CD4-positive, alpha-beta T cell treated with Interleukin-15 for 4 hours (primary cell): ENCODE measurements around the gene TAX1BP3.
A peak's percentile ranks its signal among the peaks of the same experiment; 100 is the strongest.

Experiments used
- DNase-seq: peaks from one replicate; pipeline ENCODE4 v3.0.0-alpha.2; 2020; ENCODE audit warnings: low spot score

Gene TAX1BP3

DNA sequence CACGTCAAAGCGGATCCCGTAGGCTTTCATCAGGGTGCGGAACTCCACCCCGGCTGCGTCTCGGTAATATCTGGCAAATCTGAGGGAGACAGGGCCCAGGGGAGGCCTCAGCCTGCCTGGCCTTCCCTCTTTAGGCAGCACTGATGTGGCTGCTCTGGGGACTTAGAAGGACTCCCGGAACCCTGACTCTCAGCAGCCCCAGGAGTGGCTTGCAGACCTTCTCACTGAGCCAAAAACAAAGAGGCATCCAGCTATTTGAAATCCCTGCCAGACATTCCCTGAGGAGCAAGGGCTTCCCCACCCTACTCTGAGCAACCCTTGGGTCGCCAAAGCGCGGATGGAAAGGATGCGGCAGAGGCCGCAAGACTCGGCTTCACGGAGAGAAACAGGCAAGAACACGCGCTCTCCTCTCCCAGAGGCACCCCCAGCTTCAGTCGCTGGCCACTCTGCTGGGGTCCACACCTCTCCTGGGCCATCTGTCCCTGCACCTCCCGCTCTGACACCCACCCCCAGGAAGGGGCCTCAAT, 19.7 kb upstream of the TAX1BP3 start:
- DNase-seq, result no peak

DNA sequence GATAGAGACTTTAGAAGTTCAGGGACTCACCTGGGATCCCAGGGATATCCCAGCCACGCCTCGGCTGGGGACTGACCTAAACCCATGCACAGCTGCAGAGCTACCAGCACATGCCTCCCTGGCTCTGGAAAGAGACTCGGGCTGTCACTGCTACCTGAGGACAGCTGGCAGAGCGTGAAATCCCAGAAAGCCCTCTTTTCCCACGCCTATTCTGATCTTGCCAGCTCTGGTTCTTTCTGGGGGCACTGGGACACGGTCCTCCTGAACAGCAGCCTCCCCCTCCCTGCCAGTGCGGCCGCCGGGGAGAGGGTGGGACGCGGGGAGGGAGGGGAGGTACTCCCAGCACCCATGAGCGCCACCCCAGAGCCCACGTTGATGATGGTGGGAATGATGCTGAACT, 16.8 kb upstream of the TAX1BP3 start:
- no peak for DNase-seq

DNA sequence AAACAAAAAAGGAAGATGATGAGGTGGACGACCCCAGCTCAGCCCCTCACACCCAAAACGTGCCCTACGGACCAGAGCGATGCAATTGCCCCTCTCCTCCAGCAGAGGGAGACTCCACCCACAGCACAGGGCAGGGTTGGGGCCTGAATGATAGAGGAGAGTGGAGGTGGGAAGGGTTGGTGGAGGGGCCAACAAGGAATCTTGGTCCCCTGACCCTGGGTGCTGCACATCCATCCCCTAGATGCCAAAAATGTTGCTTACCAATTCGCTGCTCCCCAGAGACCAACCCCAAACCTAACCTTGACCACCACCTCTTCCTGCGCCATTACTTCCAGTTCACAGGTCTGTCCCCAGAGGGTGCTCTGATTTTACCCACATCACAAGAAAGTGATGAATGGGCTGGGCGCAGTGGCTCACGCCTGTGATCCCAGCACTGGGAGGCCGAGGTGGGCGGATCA, 14.7 kb upstream of the TAX1BP3 start:
- peak; percentile 65 for DNase-seq

DNA sequence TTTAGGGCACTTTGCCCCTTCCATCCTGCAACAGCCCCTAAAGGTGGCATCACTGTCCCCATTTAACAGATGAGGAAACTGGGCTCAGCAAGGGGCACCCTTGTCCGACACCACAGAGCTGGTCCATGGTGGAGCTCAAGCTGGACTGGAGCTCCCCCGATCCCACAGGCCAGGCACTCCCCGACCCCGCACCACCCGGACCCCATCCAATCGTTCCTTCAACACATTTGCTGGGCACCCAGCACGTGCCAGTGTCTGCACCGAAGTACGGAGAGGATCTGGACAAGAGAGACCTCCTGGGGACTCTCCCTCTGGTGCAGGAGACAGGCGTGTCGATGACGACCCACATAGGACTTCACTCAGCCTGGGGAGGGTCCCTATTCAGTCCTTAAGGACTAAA, 13.7 kb upstream of the TAX1BP3 start:
- no peak for DNase-seq

DNA sequence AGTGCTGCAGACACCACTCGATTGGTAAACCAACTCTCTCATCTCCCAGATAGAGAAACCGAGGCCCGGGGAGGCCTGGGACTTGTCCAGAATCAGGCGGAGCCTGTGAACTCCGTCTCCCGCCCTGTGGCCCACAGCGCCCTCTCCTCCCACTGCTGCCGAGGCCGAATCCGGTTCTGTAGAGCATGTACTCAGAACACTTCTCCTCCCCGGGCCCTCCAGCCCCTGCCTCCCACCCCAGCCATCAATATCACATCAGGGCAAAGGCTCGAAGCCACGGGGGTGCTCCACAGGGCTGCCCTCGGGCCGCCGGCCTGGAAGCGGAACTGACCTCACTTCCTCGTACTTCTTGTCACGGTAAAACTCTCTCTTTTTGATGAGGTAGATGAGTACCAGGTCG, 13.2 kb upstream of the TAX1BP3 start:
- DNase-seq, result no peak

DNA sequence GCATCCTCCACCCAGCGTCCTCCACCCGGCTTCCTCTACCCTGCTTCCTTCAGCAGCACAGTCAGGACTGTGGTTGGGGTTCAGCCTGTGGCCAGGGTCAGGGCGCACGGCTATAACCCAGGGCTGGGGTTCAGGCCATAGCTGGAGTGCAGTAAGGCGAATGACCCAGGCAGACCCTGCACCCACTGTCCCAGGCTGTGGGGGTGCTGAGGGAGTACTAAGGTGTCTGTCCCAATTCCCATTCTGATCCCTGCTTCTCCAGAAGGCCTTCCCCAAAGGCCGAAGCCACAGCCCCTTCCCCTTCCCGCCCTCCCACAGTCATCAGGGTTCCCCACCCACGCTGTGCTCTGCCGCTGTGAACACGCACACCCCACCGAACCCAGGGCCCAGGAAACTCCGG, 12.7 kb upstream of the TAX1BP3 start:
- DNase-seq, result no peak

DNA sequence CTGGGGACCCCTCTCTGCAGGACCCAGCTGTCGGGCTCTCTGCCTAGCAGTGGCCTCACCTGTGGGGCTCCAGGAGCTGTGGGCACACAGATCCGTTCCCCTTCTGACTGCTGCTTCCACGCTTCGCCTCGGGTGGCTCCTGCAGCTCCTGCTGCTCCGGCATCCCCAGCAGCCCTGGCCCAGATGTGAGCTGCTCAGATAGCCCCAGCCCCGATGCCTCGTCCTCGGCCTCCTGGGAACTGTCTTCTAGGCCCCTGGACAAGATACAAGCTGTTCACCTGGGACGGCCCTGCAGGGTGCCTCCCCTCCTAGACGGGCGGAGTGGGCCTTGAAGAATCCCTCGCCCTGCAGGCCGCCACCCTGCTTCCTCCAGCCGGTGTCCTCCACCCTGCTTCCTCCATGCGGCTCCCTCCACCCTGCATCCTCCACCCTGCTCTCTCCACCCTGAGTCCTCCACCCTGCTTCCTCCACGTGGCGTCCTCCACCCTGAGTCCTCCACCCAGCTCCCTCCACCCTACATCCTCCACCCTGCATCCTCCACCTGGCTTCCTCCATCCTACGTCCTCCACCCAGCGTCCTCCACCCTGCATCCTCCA, 11.3 kb upstream of the TAX1BP3 start:
- DNase-seq, result no peak

DNA sequence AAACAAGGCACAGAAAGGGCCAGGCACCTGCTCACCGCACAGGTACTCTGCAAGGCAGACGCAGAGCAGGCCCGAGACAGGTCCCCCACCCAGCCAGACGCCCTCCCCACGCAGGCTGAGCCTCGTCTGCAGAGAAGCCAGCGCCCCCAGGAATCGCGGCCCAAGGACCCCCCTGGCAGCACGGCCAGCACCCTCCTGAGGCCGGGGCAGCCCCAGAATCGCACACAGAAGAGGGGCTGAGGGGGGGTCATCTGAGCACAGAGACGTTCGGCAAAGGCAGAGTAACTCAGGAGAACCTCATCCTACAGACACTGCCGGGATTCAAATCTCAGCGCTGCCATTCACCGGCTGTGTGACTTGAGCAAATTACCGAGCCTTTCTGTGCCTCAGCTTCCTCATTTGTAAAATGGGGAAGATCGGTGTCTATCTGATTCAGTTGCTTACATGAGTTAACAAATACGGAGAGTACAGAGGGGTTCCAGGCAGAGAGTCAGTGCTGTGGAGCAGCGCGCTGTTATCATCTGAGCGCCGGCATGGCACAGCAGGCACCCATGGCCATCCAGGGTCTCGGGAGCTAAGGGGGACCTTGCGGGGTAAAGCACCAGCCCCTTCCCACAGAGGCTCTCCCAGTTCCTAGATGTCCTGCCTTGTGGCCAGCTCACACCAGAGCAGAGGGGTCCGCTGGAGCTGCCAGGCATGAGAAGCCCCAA, 10.6 kb upstream of the TAX1BP3 start:
- DNase-seq, result no peak

DNA sequence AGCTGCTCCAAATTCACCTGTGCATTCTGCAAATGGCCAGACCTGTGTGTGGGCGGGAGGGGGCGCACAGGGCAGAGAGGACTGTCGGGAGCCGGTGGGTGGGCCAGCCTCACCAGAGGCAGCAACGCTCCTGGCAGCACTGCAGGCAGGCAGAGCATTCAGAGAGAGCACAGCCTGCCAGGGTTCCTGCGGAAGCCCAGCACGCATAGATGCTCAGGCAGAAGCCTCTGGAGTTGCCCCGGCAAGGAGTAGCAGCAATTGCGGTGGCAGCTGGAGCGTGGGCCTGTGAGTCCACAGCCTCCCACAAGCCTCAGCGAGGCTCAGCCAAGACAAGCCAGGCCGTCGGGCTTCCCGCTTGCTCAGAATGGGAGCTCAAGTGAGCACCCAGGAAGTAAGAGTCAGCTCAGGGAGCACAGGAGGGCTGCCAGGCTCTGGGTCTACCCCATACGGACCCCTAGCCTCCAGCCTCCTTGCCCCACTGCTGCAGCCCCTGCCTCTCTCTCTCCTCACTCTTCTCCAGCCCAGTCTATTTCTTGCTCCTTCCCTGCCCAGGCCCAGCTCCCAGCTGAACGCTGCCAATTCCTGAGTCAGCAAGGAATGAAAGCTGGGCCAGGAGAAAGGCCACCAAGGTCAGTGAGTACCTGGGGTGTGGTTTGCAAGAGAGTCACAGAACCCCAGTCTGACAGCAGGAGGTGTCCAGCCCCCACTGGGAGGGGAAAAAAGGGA, 9.9 kb upstream of the TAX1BP3 start:
- no peak for DNase-seq

DNA sequence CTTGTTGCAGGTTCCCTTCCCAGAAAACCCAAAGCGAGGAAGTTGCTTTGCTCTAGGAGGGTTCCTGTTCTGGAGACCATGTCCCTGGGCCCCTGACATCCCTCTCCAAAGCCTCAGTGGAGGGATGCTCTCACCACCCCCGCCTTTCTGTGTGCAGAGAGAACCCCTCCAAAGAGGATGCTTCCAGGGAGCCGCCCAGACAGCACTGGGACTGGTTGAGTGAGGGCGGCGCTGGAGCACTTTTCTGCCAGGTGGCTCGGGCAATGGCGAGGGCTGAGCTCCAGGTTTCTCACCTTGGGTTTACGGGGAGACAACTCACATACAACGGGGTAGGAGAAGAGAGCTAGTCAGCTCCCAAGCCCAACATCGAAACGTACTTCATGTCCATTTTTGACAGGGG, 7.5 kb upstream of the TAX1BP3 start:
- no peak for DNase-seq

DNA sequence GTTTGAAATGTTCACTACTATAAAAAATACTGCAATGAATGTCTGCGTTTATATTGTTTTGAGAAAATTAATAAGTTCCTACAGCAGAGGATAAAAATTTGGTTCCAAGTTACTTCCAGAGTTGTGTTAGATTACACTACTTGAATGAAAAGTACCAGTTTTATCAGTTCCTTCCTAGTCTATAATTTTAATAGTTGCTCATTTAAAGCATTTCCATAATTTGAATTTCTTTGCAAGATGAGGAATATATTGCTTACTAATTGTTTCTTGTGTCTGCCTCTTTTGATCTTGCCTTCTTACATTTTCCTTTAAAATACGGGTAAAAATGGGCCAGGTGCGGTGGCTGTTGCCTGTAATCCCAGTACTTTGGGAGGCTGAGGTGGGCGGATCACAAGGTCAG, 4.2 kb upstream of the TAX1BP3 start:
- no peak for DNase-seq

DNA sequence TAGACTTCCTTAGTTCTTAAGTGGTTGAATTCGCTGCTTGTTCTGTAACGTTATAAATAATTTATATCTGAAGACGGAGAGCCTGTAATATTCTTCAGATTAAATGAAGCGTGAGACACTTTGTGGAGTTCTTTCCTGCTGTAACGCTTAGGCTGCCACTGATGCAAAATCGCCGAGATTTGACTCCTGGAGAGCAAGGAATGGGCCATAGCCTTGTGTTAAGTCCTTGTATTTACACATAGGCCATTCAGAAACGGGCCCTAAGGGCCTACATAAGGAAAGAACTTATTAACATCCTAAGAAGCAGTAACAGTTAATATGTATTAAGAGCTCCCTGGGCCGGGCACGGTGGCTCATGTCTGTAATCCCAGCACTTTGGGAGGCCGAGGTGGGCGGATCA, 1.2 kb upstream of the TAX1BP3 start:
- DNase-seq, result no peak

DNA sequence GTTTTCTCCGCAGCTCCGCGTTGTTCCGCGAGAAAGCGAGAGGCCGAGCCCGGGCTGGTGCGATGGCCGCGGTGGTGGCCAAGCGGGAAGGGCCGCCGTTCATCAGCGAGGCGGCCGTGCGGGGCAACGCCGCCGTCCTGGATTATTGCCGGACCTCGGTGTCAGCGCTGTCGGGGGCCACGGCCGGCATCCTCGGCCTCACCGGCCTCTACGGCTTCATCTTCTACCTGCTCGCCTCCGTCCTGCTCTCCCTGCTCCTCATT, 638 bp upstream of the TAX1BP3 start:
- DNase-seq, result no peak

DNA sequence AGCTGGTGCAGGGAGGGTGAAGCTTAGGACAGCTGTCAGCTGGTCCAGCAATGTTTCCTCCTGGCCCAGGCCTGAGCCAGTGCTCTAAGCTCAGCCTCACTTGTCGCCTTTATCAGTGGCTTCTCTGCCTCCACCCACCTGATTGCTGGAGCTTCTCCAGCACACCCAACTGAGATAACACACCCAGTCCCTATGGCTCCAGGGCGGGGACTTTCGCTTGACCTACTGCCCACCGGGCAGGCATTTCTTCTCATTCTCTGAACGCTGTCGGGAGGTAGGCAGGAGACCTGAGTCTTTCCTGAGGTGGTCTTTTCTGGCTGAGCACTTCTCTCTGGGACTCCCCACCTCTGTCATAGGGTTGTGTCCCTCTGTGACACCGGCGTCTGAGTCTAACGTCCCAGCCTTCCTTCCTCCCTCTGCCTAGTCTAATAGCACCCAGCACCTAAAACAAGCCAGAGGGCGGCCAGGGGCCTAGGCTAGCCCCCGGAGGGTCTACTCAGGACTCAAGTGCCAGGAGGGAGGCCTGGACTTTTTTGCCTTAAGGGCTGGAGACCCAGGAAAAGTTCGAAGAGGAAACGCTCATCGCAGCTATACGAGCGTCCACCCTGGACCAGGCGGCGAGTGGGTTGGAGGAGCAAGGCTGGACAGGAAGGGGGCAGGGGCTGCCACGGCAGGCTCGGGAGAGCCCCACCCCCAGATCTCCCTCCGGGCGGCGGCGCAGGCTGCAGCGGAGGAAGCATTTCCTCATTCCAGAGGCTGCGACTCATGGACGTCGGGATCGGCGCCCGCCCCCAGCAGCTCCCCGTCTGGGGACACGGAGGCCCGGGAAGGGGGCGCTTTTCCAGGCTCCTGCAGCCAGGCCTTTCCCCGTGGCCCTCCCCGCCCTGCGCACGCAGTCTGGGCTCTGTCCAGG, 756 bp downstream of the TAX1BP3 start:
- DNase-seq, result no peak

DNA sequence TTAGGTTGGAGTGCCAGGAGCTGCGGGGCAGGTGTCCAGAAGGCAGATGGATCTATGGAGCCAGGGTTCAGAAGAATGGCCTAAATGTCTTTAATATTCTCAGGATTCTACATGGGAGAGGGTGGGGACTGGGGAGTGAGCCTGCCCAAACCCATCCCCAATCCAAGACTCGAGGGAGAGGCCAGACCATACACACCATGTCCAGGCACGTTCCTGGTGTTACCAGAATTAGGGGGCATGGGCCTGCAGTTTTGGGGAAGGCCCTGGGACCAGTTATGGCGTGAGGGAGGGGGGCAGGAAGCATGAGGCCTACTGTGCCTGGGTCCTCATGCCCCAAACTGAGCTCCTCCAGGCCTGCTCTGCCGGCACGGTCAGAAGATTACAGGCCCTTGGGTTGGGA, 1.9 kb downstream of the TAX1BP3 start:
- no peak for DNase-seq

DNA sequence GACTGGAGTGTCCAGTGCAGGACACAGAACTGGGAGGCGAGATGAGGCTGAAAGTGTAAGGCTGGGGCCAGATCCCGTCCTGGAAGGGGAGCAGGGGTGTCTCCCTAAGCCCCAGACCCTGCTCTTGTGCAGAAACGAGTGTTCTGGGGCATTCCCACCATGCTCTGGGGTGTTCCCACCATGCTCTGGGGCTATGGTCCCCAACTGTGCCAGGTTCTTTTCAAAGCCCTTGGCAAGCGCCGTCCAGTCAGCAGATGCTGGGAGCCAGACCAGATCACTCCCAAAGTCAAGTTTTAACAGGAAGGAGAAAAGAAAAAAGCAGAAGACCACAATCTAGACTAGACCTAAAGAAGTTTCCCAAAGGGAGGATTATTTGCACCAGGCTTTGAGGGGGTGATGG, 2.5 kb downstream of the TAX1BP3 start:
- DNase-seq, result no peak

DNA sequence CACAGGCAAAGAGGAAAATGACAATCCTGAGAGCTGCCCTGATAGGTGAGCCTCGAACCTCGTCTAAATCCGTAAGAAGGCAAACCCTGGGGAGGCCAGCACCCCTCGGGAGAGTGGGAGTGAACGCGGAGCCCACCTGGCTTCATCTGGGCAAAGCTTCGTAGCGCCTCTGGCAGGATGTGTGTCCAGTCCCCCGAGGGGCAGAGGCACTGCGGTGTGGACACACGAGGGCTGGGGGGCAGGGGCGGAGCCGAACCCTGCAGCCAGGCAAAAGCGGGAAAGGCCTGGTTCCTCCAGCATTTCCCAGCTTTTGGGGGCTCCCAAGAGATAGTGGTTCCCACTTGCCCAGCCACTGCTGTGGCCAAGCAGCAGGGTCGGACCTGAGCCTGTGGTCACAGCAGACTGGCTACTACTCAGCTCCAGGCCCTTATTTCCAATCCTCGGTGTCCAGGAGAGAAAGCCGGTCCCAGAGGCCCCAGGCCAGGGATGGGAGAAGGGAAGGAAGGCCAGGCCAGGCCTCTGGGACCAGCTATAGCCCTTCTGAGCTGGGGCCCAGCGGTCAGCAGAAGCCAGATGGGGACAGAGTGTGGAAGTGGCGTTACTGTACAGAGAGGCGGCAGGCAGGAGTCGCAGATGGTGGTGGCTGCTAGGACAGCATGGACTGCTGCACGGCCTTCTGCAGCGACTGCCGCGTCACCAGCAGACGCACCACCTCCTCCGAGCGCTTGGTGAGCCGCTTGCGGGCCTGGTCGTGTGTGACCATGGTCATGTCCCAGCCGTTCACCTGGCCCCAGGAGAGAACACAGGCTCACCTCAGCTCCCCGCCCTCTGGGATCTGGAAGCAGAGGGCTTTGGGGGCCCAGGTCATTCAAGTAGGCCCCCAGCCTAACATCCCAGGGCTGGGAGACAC, 5.0 kb downstream of the TAX1BP3 start:
- no peak for DNase-seq

DNA sequence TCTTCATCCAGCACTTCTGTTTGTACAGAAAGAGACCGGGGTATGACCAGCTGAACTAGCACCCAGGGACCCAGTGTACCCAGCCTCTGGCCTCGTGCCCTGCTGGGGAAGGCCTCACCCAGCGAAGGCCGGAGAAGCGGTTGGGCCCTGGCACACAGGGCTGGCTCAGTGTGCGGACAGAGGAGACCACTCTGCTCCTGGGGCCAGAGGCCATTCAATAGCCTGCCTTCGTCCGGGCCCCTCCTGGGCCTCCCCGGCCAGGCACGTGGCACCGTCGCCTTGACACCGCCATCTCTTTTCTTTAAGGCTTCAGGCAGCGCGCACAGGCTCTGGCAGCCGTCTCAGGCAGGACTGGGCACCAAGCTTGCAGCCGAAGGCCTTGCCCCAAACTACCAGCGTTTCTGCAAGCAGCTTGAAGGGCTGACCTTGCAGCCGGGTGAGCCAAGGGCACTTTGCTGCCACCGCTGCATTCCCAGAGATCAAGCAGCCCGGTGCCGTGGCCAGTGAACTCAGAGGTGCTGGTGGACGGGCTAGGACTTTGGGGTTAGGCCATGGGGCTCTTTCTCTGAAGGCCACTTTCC, 8.0 kb downstream of the TAX1BP3 start:
- no peak for DNase-seq

DNA sequence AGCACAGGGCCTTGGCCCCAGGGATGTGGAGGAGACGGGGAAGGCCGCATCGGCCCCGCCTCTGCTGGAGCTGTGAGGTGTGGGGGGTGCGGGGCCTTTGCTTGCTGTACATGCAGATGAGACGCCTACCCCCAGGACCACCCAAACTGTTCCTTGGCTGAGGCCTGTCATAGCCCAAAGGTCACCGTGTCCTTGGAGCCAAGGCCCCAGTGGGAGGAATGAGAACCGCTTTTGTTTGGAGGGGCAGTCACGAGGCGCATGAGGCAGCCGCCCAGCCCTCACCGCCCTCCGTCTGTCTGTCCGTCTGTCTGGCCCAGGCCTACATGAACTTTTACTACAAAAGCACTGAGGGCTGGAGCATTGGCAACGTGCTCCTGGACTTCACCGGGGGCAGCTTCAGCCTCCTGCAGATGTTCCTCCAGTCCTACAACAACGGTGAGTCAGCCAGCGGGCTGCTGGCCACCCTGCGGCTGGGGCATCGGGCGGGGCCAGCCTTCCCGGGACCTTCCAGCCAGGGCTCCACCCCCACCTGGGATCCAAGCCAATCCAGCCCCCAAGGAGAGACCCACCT, 8.8 kb downstream of the TAX1BP3 start:
- DNase-seq, result no peak

DNA sequence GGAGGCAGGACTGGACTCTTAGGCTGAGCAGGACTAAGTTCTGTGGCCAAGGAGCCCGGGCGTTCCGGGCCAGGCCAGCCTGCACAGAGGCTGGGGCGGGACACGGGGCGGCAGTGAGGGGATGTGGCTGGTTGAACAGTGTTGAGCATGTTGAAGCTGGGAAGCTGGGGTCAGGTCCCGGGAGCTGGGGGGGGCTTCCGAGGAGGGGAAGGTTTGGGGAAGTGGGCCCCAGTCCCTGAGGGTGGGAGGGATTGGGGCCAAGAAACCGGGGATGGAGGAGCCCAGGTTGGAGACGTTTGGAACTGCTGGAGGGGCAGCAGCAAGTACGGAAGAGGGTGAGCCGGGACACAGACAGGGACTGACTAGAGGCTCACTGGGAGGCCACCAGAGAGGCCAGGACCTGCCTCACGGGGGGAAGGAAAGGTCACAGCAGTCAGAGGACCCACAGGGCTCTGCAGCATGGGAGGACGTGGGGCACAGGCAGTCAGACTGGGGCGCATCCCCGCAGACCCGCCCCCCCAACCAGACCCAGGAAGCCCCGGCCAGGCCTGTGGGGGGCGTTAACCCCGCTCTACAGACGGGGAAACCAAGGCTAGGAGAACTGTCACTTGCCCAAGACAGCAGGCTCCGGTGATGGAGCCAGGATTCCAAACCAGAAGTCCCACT, 9.5 kb downstream of the TAX1BP3 start:
- no peak for DNase-seq
